Measurements from ENCODE around the gene SERAC1.

Gene SERAC1

GRCh38 chr6:158118886-158119285 is 49.2 kb downstream of the SERAC1 start:
- DNase-seq, result no peak

GRCh38 chr6:158115508-158115907 is 52.6 kb downstream of the SERAC1 start:
- DNase-seq, result no peak

DNA sequence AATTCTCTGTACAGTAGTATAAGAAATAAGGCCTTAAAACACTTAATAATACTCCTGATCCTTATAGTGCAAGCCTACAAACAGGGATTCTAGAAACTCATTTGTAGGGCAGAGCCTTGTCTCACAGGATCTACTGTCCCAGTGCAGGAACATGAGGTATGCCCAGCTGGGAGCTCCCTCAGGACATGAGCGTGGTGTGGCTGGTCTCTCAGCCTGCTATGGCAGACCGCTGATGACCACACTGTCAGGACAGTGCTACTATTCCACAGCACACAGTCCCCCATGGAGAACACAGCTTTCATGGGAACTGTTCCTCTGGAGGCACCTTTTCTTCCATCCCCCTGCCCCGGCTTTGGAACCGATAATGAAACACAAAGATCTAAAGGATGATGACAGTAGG is 53.0 kb downstream of the SERAC1 start:
- no peak for DNase-seq

DNA sequence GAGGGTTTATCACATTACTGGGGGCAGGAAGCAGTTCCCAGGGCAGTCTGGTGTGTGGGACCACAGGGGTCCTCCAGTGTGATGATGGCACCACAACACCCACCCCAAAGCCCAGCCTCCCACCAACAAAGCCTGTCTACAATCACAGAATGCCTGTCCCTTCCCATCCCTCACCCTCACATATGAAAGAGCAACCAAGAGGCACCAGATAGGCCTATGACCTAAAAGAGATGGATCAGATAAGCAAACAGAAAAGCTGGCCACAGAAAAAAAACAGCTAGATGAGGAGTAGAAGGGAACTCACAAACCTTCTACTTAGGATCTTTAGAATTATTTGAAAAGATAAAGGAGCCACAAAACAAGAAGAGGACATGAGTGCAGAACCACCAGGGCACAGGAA is 54.3 kb downstream of the SERAC1 start:
- DNase-seq, result no peak

DNA sequence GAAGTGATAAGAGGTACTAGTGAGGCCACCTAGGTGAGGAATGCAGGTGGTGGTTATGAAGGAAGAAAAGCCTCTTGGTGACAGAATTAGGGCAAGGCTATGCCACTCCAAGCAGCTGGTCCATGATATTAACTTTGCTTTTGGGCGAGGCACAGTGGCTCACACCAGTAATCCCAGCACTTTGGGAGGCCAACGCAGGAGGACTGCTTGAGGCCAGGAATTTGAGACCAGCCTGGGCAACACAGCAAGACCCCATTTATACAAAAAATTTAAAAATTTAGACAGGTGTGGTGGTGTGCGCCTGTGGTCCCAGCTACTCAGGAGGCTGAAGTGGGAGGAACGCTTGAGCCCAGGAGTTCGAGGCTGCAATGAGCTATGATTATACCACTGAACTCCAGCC is 56.1 kb downstream of the SERAC1 start:
- DNase-seq, result no peak

DNA sequence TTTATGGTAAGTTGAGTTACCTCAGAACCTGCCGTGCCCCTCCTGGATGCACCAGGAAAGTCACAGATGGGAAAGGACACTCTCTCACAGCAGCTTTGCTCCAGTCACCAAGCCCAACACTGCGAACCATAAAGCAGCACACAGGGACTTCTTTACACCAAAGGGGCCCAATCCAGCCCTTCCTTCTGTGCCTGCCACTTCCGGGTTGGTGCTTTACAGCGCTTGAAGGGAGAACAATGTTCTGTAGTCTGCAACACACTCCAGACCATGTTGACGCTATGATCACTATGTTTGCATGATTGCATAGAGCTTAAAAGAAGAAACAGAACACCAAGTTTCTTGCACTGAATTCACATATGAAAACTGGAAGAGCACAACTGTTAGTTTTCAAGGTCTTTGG is 57.1 kb downstream of the SERAC1 start:
- DNase-seq, result no peak

DNA sequence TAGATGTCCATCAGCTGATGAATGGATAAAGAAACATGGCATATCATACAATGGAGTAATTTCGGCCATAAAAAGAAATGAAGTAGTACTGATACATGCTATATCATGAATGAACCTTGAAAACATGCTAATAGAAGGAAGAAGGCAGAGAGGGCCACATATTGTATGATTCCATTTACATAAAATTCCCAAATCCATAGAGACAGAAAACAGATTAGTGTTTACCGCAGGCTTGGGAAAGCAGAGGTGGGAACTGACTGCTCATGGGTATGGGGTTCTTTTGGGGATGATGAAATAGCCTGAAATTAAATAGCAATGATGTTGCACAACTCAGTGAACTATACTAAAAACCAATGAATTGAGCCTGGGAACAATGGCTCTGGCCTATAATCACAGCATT is 58.3 kb downstream of the SERAC1 start:
- no peak for DNase-seq

- no peak for DNase-seq
Measured at GRCh38 chr6:158104696-158105095, 63.4 kb downstream of the SERAC1 start.

DNA sequence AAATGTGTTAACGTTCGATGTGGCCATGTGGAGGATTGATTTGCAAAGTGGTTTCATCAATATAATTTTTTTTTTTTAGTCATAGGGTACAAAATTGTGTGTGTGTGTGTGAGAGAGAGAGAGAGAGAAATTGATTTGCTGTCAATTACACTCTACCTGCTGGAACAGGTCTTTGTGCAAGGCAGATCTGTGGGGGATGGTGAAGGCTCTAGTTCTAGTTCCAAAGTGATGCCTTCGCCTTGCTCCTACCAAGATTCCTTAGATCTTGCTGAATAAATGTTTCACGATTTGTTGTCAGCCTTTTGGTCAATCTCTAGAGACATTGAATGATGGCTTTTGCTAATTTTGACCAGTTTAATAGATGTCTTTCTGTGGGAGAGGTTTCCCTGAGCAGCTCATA is 64.8 kb downstream of the SERAC1 start:
- DNase-seq, result no peak

- no peak for DNase-seq
Measured at GRCh38 chr6:158095671-158096070, 72.4 kb downstream of the SERAC1 start.

DNA sequence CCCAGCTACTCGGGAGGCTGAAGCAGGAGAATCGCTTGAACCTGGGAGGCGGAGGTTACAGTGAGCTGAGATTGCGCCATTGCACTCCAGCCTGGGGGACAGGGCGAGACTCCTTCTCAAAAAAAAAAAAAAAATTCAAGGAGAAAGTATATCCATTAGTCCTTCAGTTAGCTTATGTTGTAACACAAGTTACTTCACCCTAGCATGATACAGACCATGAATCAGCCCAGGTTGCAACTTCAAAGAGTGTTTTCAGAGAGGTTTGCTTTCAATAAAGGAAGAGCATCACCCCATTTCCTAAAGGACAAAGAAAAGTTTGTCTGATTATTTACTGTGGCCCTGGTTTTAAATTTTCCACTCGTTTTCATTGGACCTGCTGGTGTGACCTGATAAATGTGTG is 73.0 kb downstream of the SERAC1 start:
- no peak for DNase-seq

DNA sequence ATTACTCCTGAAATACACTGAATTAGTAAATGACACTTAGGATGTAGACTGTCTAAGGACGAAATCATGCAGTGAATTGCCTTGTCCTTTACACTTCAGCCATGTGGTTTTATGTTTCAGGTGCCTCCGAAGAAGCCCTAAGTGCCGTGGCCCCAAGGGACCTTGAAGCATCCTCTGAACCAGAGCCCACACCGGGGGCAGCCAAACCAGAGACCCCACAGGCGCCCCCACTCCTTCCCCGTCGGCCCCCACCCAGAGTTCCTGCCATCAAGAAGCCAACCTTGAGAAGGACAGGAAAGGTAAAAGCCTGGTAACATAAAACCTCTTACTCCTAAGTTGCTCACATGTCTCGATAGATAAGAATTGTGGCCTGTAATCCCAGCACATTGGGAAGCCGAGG is 75.3 kb downstream of the SERAC1 start:
- DNase-seq, result no peak

DNA sequence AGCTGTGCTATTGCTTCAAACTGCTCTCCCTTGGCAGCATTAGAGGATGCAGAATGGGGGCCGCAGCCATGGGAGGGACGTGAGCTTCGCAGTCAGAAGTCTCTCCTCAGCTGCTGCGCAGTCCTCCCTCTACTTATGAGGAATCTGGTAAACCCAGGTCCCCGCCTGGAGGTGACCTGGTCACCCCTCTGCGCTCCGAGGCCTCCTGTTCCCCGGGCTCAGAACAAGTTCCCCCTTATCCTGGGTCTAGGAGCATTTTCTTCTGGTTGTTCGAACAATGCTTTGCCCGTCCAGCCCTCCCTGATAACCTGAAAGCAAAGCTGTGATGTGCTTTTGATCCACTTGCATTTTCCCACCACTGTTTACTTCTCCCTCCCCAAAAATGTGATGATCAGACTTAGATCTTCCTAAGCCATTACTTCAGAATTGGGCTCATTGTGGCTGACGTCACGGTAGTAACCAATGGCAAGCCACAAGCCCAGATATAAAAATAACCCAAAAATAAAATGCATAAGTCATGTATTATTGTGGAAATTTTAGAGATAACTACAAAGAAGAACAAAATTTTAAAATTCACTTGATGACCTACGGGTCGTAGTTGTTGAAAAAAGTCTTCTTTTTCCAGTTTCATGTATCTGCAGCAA is 80.7 kb downstream of the SERAC1 start:
- DNase-seq, result no peak

DNA sequence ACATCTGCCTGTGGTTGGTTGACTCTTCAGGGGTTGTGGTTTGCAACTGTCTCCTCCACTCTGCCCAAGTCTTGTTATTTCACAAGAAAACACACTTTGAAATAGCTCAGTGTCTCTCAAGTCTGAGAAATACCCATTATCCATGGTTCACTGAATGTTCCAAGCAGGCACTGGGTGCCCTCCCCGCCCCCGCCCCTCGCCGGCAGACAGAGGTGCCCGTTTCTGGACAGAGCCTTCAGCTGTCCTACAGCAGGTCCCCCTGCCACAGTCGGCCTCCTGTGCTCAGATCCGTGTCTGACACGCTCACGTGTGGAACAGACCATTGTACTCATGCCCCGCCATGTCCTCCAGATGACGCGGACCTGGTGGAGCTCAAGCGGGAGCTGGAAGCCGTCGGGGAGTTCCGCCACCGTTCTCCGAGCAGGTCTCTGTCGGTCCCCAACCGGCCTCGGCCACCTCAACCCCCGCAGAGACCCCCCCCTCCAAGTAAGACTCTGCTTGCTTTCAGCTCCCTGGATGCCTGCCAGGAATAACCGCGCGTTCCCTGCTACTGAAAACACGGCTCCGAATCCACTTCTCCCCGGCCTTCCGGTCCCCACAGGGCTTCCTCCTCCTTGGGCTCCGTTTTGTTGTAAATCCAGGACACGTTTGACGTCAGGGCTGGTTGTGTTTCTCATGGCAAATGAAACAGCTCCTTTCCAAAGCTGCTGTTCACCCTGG is 81.4 kb downstream of the SERAC1 start:
- no peak for DNase-seq

- no peak for DNase-seq
Measured at GRCh38 chr6:158086054-158086503, 82.0 kb downstream of the SERAC1 start.

DNA sequence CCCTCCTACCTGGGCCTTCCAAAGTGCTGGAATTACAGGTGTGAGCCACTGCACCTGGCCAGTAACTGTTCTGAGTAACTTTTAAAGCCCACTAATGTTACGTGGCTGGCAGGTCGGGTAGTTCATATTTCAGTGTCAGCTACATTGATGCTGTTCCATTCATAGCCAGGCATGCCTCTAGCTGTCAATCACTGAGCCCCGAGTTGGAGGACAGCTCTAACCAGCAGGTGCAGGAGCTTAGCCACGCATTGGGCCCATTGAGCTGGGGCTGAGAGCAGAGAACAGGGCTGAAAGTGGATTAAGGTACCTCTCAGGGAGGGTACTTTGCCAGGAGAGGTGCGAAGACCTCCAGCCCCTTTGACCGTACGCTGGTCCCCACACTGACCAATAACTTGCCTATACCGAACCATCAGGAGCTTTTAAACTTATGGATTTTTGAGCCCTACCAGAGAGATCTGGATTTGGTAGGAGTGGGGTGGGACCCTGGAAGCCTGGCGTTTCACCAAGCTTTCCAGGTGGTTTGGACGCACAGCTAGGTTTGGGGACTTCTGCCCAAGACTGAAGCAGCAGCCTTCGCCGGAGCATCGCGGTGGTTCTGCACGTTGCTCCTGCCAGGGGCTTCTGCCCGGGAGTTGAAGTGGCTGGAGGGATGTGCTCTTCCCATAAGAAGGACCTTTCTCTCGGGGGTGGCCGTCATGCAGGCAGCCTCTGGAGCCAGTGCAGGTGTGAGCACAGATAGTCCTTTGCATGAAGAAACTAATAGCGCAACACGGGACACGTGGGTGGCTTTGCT is 82.6 kb downstream of the SERAC1 start:
- DNase-seq, result no peak

DNA sequence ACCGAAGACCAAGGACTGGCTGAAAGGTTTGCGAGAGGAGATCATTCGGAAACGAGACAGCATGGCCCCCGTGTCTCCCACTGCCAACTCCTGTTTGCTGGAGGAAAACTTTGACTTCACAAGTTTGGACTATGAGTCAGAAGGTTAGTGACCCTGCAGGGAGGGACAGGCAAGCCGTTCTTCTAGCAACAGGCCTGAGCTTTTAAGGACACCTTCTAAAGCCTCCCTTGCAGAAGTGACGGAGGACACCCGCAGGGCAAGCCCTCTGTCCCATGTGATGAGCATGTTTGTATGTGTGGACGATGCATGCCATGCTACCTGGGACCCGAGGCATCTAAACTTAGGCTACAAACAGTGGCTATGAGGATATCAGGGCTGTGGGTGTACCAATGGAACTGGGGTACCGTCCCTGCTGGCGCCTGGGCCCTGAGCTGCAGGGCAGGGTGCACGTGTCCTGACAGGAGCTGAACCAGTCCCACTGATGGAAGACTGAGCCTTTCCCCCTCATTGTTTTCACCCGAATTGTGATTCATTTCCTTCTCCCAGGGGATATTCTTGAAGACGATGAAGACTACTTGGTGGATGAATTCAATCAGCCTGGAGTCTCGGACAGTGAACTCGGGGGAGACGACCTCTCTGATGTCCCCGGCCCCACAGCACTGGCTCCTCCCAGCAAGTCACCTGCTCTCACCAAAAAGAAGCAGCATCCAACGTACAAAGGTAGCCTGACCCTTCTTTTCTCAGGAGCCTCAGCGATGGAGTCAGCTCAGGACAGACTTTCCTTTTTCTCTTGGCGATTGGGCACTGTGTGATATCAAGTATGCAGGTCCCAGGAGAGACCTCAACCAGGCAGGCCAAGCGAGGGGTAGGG is 84.4 kb downstream of the SERAC1 start:
- DNase-seq, result no peak

GRCh38 chr6:158081657-158081935 is 86.5 kb downstream of the SERAC1 start:
- no peak for DNase-seq

DNA sequence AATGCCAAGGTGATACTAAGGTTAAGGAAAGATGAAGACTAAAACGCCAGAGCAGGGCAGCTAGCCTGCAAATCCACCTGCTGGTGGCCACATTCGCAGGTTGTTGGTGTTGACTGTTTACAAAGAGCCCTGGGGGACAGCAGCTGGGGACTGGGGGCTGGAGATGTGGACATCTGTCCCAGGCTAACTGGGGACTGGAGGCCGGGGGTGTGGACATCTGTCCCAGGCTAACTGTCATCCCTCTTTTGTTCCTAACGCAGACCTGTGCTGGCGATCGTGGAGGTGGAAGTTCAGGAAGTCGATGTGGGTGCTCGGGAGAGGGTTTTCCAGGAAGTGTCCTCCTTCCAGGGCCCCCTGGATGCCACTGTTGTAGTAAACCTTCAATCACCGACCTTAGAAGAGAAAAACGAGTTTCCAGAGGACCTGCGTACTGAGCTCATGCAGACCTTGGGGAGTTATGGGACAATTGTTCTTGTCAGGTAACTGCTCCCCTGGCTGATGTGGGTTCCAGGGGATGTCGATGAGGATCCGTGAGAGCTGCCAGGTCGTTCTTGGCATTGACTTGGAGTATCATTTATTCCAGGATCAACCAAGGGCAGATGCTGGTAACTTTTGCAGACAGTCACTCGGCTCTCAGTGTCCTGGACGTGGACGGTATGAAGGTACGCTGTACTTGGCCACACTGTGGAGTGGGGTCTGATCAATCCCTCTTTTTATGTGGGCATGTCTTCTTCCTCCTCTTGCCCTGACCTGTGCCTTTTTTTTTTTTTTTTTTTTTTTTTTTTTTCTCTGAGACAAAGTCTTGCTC is 87.0 kb downstream of the SERAC1 start:
- no peak for DNase-seq

- no peak for DNase-seq
Measured at GRCh38 chr6:158078320-158078719, 89.7 kb downstream of the SERAC1 start.

DNA sequence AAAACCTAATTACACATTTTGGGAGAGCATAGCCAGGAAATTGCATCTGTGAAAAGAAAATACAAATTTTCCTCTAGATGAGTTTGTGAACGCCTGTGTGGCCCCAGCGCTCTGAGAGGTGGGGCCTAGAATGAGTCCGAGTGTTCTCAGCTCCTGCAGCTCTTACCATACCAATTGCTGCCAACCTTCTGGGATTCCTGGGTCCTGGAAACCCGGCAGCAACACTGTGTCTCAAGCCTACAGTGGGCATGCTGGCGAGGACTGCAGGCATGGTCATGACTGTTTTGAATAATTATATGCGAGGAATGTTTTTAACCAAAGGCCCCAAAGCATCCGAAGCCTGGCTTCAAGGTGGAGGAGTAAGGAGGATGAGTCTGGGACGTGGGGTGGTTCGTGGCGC is 90.4 kb downstream of the SERAC1 start:
- DNase-seq, result no peak

DNA sequence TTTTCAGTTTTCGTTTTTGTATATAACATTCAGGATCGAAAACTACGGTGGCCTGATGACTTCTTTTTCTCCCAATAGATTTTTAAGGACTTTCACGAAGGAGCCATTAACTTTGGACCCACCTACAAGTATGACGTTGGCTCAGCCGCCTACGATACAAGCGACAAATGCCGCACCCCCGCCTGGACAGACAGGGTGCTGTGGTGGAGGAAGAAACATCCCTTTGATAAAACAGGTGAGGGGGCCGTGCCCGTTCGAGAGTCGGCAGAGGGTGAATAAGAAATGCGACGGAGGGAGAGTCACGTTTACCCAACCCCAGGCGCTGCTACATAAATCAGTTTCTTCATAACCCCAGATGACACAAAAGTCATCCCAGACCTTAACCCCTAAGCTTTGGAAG is 91.5 kb downstream of the SERAC1 start:
- no peak for DNase-seq

All from CD4-positive, alpha-beta T cell treated with Interleukin-21 for 1 hour (primary cell).